Measurements from ENCODE around the gene SPACA6.
A peak's percentile ranks its signal among the peaks of the same experiment; 100 is the strongest.

Gene SPACA6

GRCh38 chr19:51654783-51655182, 38.3 kb upstream of the SPACA6 start:
- DNase-seq (ENCODE audit: low read depth): no peak
- TF ChIP-seq, protein P1, sequence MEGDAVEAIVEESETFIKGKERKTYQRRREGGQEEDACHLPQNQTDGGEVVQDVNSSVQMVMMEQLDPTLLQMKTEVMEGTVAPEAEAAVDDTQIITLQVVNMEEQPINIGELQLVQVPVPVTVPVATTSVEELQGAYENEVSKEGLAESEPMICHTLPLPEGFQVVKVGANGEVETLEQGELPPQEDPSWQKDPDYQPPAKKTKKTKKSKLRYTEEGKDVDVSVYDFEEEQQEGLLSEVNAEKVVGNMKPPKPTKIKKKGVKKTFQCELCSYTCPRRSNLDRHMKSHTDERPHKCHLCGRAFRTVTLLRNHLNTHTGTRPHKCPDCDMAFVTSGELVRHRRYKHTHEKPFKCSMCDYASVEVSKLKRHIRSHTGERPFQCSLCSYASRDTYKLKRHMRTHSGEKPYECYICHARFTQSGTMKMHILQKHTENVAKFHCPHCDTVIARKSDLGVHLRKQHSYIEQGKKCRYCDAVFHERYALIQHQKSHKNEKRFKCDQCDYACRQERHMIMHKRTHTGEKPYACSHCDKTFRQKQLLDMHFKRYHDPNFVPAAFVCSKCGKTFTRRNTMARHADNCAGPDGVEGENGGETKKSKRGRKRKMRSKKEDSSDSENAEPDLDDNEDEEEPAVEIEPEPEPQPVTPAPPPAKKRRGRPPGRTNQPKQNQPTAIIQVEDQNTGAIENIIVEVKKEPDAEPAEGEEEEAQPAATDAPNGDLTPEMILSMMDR (conservative IDR thresholded peaks at IDR 0.05; ENCODE audit: control insufficient read depth, insufficient read depth, low read depth, low read length): no peak
- H3K4me3 ChIP-seq (ENCODE audit: control insufficient read depth, low read depth, low read length): no peak overlapping the region

- H3K4me3 ChIP-seq (ENCODE audit: control insufficient read depth, low read depth, low read length): no peak overlapping the region
- DNase-seq (ENCODE audit: low read depth): peak; percentile 79
- TF ChIP-seq, protein P1 (conservative IDR thresholded peaks at IDR 0.05; ENCODE audit: control insufficient read depth, insufficient read depth, low read depth, low read length): peak; percentile 79
Measured at GRCh38 chr19:51660975-51661600, 32.0 kb upstream of the SPACA6 start.

- no peak overlapping the region for H3K4me3 ChIP-seq (ENCODE audit: control insufficient read depth, low read depth, low read length)
- no peak for DNase-seq (ENCODE audit: low read depth)
- TF ChIP-seq, protein P1 (conservative IDR thresholded peaks at IDR 0.05; ENCODE audit: control insufficient read depth, insufficient read depth, low read depth, low read length): no peak
Measured at GRCh38 chr19:51663650-51664049, 29.5 kb upstream of the SPACA6 start.

DNA sequence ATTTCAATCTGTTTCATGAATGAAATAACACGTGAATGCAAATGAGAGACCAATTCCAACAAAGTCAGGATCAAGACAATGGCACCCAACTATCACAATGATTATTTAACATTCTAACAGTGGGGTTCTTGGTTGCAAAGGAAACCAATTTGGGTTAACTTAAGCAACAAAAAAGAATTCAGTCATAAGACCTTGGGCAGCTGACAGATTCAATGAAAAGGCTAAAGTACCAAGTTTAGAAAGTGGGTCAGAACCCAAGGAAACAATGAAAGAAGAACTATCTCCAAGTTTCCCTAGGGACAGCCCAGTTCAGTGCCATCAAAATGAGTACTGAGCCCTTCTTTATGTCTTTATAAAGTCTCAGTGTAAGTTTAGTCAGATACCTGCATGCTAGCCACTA, 29.0 kb upstream of the SPACA6 start:
- H3K4me3 ChIP-seq (ENCODE audit: control insufficient read depth, low read depth, low read length): no peak overlapping the region
- TF ChIP-seq, protein P1 (conservative IDR thresholded peaks at IDR 0.05; ENCODE audit: control insufficient read depth, insufficient read depth, low read depth, low read length): no peak
- DNase-seq (ENCODE audit: low read depth): no peak

GRCh38 chr19:51664997-51665396, 28.1 kb upstream of the SPACA6 start:
- TF ChIP-seq, protein P1 (conservative IDR thresholded peaks at IDR 0.05; ENCODE audit: control insufficient read depth, insufficient read depth, low read depth, low read length): peak; percentile 46
- DNase-seq (ENCODE audit: low read depth): peak; percentile 37
- no peak overlapping the region for H3K4me3 ChIP-seq (ENCODE audit: control insufficient read depth, low read depth, low read length)

GRCh38 chr19:51668216-51668615, 24.9 kb upstream of the SPACA6 start:
- no peak for DNase-seq (ENCODE audit: low read depth)
- TF ChIP-seq, protein P1 (conservative IDR thresholded peaks at IDR 0.05; ENCODE audit: control insufficient read depth, insufficient read depth, low read depth, low read length): no peak

More at GRCh38 chr19:51668216-51668615, 24.9 kb upstream of the SPACA6 start:
- no peak overlapping the region for H3K4me3 ChIP-seq (ENCODE audit: control insufficient read depth, low read depth, low read length)
